ENCODE measurements around the gene PDZD2.

PDZD2 gene

GRCh38 chr5:31844622-31845345, 205.9 kb downstream of the PDZD2 start:
- FAIRE-seq = no peak

GRCh38 chr5:31845361-31845760, 206.4 kb downstream of the PDZD2 start:
- FAIRE-seq = no peak

DNA sequence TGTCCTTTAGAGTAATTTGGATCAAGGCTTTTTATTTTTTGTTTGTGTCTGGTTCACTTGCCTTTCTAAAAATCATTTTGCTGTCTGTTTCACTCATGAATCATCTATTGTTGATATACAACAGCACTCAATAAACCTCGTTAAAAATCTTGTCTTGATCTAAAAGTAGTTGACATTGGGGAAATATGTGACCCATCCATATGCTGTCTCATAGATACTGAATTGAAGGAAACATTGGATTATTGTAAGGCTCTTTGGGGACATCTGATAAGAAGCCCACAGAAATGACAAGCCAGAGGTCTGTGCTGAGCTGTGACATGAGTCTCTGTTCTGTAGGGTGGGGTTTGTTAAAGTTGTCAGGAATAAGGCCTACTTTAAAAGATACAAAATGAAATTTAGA, 208.0 kb downstream of the PDZD2 start:
- no peak for FAIRE-seq

GRCh38 chr5:31847354-31847753, 208.4 kb downstream of the PDZD2 start:
- no peak for FAIRE-seq

- FAIRE-seq = no peak
Observed at GRCh38 chr5:31850981-31851689, 212.2 kb downstream of the PDZD2 start.

GRCh38 chr5:31853398-31854135, 214.6 kb downstream of the PDZD2 start:
- FAIRE-seq = no peak

- FAIRE-seq = no peak
Observed at GRCh38 chr5:31854181-31855133, 215.5 kb downstream of the PDZD2 start.

DNA sequence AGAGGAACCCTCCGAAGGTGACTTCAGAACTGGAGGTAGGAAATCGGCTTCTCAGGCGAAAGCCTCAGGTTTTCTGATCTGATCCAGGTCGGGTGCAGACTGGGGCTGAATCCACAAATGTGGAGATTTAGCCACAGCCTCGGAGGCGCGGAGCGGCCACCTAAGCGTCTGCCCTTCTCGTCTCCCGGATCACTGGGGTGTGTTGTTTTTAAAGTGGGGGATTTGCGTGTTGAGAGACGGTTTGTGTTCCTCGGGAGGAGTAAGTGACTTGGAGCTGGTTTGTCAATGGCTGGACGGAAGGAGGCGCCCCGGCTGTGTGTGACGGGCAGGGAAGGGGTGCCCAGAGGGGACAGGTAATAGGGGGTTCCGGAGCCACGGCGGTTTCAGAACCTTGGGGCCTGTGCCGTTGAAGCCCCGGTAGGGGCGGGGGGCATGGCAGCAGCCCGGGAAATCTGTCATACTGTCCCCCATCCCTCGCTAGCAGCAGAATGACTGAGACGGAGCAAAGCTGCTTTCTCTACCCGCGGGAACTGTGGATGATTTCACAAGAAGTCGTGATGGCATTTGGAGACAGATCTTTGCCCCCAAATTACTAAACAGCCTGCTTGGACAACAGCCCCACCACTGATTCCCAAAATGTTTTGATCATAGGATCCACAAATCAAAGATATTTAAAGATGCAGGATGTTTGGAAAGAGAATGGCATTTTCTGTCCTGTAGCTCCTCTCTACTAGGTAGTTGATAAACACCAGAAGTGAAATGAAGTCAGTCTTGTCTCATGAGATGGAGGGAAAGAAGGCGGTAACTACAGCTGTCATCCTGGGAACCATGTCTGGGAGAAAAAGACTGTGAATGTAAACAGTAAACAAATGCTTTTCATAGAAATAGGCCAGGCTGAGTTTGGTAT, 216.5 kb downstream of the PDZD2 start:
- FAIRE-seq = no peak

GRCh38 chr5:31859096-31859495, 220.2 kb downstream of the PDZD2 start:
- no peak for FAIRE-seq

DNA sequence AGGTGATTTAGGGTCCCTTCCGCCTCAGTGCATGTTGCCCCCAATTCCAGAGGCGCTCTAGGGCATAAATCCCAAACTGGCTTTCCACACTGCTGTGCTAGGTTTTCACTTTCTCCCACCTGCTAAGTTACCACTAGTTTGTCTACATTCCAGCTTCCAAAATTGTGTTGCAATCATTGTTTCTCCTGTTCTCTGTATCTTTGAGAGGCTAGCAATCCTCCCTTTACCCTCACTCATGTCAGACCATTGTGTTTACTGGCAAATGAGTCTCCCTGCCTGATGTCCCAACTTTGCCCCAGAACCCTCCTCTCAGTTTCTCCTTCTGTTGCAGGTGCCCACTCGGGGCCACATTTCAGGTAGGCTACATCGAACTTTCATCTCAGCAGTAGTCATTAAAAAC, 221.3 kb downstream of the PDZD2 start:
- no peak for FAIRE-seq

GRCh38 chr5:31860726-31861433, 221.9 kb downstream of the PDZD2 start:
- no peak for FAIRE-seq

GRCh38 chr5:31861601-31862000, 222.7 kb downstream of the PDZD2 start:
- no peak for FAIRE-seq

DNA sequence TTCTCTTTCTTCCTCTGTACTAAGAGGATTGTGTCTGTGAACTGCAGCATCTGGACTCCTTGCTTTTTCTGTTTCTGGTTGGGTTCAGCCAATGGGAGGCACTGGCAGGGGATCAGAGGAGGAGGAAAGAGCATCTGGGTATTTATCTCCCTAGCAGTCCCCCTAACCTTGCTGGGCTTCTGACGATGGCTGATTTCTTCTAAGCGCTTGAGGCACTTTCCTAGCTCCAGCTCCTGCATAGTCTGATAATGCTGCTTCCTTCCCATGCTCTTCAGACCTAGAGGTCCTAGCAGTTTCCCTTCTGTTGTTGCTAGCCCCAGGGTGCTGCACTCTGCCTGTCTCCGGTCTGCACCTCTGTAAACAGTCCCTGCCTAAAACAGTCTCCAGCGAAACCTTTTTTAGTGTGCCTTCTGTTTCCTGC, 225.1 kb downstream of the PDZD2 start:
- FAIRE-seq = no peak

- FAIRE-seq = no peak
Observed at GRCh38 chr5:31866166-31866565, 227.2 kb downstream of the PDZD2 start.

DNA sequence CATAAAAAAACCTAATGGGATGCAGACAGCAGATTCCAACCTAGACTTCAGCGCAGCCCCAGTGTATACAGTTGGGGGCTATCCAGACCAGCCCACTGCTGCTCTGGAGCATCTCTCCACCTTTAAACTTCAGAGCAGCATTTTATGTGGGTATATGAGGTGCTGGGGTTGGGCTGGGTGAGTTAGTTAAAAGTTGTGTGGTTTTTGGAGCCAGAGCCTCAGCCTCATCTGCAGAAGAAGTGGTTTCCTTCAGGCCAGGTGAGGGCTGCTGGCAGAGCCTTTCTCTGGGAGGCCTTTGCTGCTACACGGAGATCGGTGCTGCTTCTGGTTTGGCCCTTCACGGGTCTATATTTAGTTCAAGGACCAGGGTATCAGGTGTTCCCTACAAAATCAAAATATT, 228.3 kb downstream of the PDZD2 start:
- FAIRE-seq = no peak

DNA sequence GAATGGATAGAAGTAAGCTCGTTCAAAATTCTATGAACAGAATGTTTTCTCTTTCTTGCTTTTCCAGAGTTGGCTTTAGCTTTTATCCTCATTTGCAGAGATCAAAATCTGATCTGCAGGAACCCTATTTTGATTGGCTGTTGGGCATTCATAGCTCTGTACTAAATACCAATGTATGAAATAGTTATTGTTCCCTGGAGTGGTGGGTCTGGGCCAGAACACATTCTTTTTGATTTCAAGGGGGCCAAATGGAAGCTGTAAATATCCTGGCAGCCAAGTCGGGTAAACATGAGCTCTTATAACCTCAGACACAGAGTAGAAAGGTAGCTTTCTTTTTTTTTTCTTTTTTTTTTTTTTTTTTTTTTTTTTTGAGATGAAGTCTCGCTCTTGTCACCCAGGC, 241.5 kb downstream of the PDZD2 start:
- no peak for FAIRE-seq

DNA sequence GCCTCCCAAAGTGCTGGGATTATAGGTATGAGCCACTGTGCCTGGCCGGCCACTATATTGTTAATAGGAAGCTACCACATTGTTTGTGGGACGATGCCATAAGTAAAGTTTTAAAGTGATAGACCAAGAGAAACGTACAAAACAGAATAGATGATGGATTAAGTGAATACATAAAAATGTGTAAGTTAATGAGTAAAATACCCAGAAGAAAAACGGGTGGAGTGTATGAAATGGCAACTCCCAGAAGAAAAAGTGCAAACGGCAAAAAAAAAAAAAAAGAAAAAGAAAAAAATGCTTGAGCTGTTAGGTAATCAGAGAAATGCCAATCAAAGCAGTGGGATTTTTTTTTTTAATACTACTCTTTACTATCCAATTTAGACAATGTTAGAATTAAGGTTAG, 246.0 kb downstream of the PDZD2 start:
- FAIRE-seq = no peak

DNA sequence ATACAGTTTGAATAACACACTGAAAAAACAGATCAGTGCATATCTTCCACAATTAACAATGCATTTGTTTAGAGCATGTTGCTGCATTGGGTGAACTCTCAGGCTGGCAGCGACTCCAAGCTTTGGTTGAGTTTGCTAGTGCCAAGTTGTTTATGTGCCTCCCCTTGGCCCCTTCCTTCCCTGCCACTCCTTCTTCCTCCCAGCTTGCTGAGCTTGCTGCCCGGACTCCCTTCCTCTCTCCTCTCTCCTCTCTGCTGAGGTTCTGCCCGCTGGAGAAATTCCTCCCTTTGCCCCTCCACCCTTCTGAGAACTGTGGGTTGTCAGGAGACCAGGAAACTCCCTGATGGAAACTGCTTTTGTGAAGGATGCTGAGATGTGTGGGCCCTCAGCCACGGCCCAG, 247.3 kb downstream of the PDZD2 start:
- FAIRE-seq = no peak

DNA sequence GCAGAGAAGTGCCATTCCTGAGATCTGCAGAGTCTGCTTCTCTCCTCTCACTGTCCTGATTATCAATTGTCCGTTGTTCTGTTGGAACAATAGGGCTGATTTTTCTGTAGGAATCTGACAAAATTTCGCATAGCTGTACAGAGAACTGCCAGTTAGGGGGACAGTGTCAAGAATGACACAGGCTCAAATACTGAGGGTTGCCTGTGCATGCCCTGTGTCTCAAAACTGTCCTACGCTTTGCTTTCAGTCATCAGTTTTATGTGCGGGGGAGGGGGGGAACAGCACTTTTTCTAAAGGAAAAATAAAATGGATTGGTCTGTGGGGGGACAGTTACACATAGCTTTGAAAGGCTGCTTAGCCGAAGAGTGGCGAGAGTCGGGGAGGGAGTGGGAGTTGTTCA, 248.6 kb downstream of the PDZD2 start:
- no peak for FAIRE-seq

DNA sequence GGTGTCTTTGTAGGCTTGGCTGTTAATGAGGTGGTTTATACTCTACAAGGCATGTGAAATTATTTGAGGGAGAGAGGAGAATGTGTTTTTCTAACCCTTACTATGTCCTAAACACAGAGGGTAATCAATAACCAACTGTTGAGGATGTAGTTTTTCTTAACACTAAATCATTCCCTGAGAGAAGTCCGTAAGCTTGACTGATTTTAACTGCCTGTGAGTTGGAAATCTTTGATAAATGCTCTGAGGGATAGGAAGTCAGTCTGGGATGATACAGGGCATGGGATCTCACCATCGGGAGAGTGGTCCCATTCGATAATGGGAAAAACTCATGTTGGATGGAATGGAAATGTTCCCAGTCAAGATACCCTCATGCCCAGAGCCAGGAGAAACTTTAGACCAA, 249.6 kb downstream of the PDZD2 start:
- FAIRE-seq = no peak

- no peak for FAIRE-seq
Observed at GRCh38 chr5:31889001-31889561, 250.2 kb downstream of the PDZD2 start.
